Fibroblast of mammary gland (primary cell): ENCODE data around the gene DENND6B.
A peak's percentile ranks its signal among the peaks of the same experiment; 100 is the strongest.
"Not testable (repeated sequence)": the region's sequence is repeated elsewhere in the genome, so short reads cannot be mapped to it uniquely, and the experiment has no call there.

Experiments used
- DNase-seq: peaks from one replicate; pipeline ENCODE4 v3.0.0-alpha.2; 2010; ENCODE audit warnings: low read depth
- H3K4me3 ChIP-seq: 2 replicates; pipeline ENCODE4 v1.5.1; 2011; ENCODE audit warnings: low read depth, mild to moderate bottlenecking, low read length, moderate library complexity; ENCODE audit not compliant: control insufficient read depth
- CTCF ChIP-seq: conservative IDR thresholded peaks from 2 replicates; pipeline ENCODE4 v1.5.1; 2011; ENCODE audit warnings: low read depth, low read length, inconsistent platforms; ENCODE audit not compliant: control insufficient read depth, insufficient read depth

Gene DENND6B

GRCh38 chr22:50277761-50278160 is 49.1 kb downstream of the DENND6B start:
- DNase-seq = no peak
- H3K4me3 ChIP-seq = no peak overlapping the region
- TF ChIP-seq CTCF = no peak

- peak; percentile 60 for DNase-seq
- H3K4me3 ChIP-seq = no peak overlapping the region
- TF ChIP-seq CTCF = no peak
Measured at GRCh38 chr22:50276143-50276542, 50.7 kb downstream of the DENND6B start.

GRCh38 chr22:50275181-50276055 is 51.4 kb downstream of the DENND6B start:
- no peak overlapping the region for H3K4me3 ChIP-seq
- no peak for DNase-seq
- TF ChIP-seq CTCF = no peak

GRCh38 chr22:50274771-50275170 is 52.0 kb downstream of the DENND6B start:
- DNase-seq = no peak
- TF ChIP-seq CTCF = no peak
- H3K4me3 ChIP-seq = no peak overlapping the region

GRCh38 chr22:50274311-50274710 is 52.5 kb downstream of the DENND6B start:
- H3K4me3 ChIP-seq = no peak overlapping the region
- peak; percentile 29 for TF ChIP-seq CTCF
- peak; percentile 62 for DNase-seq

- DNase-seq, H3K4me3 ChIP-seq: not testable (repeated sequence)
Measured at GRCh38 chr22:50273781-50274180, 53.0 kb downstream of the DENND6B start.

GRCh38 chr22:50273352-50273751 is 53.5 kb downstream of the DENND6B start:
- not testable (repeated sequence) for DNase-seq, H3K4me3 ChIP-seq
